PC-3 (cell line): Measurements from ENCODE around the gene RALGPS1.

Experiments used
- CTCF ChIP-seq: fragments of 300-600 bp; sonication (generic); conservative IDR thresholded peaks from 2 replicates; pipeline ENCODE4 v1.5.1; 2017; ENCODE audit warnings: antibody characterized with exemption, low read depth, mild to moderate bottlenecking, low read length
- EZH2 ChIP-seq: fragments of 300-600 bp; sonication (generic); IDR thresholded peaks from one replicate; pipeline ENCODE4 v1.6.1; 2017; ENCODE audit warnings: antibody characterized with exemption, mild to moderate bottlenecking, low read length; ENCODE audit not compliant: unreplicated experiment

DNA sequence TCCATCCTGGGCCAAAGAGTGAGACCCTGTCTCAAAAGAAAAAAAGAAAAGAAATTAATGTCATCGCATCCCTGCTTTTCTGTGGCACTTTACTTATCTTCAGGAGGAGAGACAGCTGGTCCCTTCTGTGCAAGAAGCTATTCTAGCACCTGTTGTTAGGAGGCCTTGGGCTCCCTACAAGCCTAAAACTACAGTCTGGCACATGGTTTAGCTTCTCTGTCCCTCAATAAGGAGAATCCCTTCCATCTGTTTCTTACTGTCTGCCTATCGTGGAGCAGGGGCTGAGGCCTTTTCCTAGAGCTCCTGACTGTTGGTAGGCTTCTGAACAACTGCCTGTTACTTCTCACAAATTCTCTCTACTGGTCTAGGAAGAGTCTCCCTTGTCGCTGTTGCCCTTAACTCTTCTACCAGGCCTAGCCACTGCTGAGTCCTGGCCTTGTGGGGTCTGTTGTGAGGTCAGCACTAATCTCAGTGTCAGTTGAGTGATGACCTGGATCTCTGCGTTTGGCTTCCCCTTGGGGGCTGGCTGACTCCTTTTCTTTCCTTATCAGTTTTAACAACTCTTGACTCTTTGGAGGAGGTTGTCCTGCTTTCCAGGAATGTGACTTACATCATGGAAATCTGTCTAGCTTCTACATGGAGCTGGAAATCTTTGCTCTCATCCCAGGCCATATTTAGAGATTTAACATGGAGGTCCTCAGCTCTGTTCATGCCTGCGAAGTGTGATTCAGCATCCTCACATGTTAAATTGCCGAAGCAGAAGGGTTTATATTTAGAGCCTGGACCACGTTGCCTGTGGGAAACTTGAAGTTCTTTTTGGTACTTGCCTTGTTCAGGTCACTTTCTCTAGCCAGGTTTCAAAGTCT lies 344.3 kb downstream of the RALGPS1 start:
- TF ChIP-seq CTCF, result no peak
- TF ChIP-seq EZH2, result no peak
